OCI-LY1 (cell line): ENCODE measurements around the gene FOXE3.

ENCODE experiments used
- H2AFZ ChIP-seq: fragments of 200-600 bp; sonication (generic), shearing (Covaris generic); 2 replicates; pipeline ENCODE4 v1.6.0; 2014; ENCODE audit warnings: antibody characterized with exemption, mild to moderate bottlenecking, low read length
- H3F3A ChIP-seq: fragments of 200-600 bp; sonication (generic), shearing (Covaris generic); 2 replicates; pipeline ENCODE4 v1.6.0; 2014; ENCODE audit warnings: mild to moderate bottlenecking, antibody characterized with exemption, low read length, moderate library complexity; ENCODE audit not compliant: insufficient read depth
- H3K27ac ChIP-seq: fragments of 200-600 bp; sonication (generic); 2 replicates; pipeline ENCODE4 v1.5.1; 2014; ENCODE audit warnings: low read length, mixed run types, mild to moderate bottlenecking, low read depth; ENCODE audit not compliant: poor library complexity, severe bottlenecking
- H3K27me3 ChIP-seq: fragments of 200-600 bp; sonication (generic); 2 replicates; pipeline ENCODE4 v1.6.0; 2014; ENCODE audit warnings: antibody characterized with exemption, mild to moderate bottlenecking, low read length, moderate library complexity; ENCODE audit not compliant: insufficient read depth
- H3K36me3 ChIP-seq: fragments of 200-600 bp; sonication (generic); 2 replicates; pipeline ENCODE4 v1.6.1; 2014; ENCODE audit warnings: mild to moderate bottlenecking, antibody characterized with exemption, low read length, moderate library complexity, mixed read lengths; ENCODE audit not compliant: insufficient read depth
- H3K4me1 ChIP-seq: fragments of 200-600 bp; sonication (generic); 2 replicates; pipeline ENCODE4 v1.5.1; 2014; ENCODE audit warnings: mild to moderate bottlenecking, low read length, moderate library complexity; ENCODE audit not compliant: insufficient read depth, severe bottlenecking
- H3K4me2 ChIP-seq: fragments of 200-600 bp; sonication (generic), shearing (Covaris generic); 2 replicates; pipeline ENCODE4 v1.6.1; 2014; ENCODE audit warnings: low read length
- H3K4me3 ChIP-seq: fragments of 200-600 bp; sonication (generic); 2 replicates; pipeline ENCODE4 v1.5.1; 2014; ENCODE audit warnings: low read length, low read depth, mild to moderate bottlenecking, mixed read lengths; ENCODE audit not compliant: poor library complexity, severe bottlenecking
- H3K79me2 ChIP-seq: fragments of 200-600 bp; shearing (Covaris generic); 2 replicates; pipeline ENCODE4 v1.6.1; 2016; ENCODE audit warnings: mixed run types, low read length, mixed read lengths; ENCODE audit not compliant: insufficient read depth
- H3K9ac ChIP-seq: fragments of 200-600 bp; sonication (generic), shearing (Covaris generic); 2 replicates; pipeline ENCODE4 v1.6.1; 2014; ENCODE audit warnings: mild to moderate bottlenecking, low read length, mixed read lengths
- H3K9me2 ChIP-seq: fragments of 200-600 bp; sonication (generic), shearing (Covaris generic); 2 replicates; pipeline ENCODE4 v1.6.1; 2014; ENCODE audit warnings: low read depth, mild to moderate bottlenecking, low read length, mixed read lengths
- H3K9me3 ChIP-seq: fragments of 200-600 bp; shearing (Covaris generic); 2 replicates; pipeline ENCODE4 v1.6.1; 2014; ENCODE audit warnings: low read length, mixed read lengths
- H4K20me1 ChIP-seq: fragments of 200-600 bp; sonication (generic), shearing (Covaris generic); 2 replicates; pipeline ENCODE4 v1.6.0; 2016; ENCODE audit warnings: mild to moderate bottlenecking, low read length; ENCODE audit not compliant: insufficient read depth
- EZH2 ChIP-seq: fragments of 200-600 bp; sonication (generic), shearing (Covaris generic); IDR thresholded peaks from 2 replicates; pipeline ENCODE4 v1.8.0; 2017; ENCODE audit warnings: borderline replicate concordance, mixed run types, mild to moderate bottlenecking, antibody characterized with exemption, low read length, moderate library complexity, mixed read lengths
- TF ChIP-seq, protein P1 (sequence below): fragments of 200-600 bp; sonication (generic), shearing (Covaris generic); IDR thresholded peaks from 2 replicates; pipeline ENCODE4 v1.5.1; 2017; ENCODE audit warnings: mild to moderate bottlenecking, antibody characterized with exemption, low read length, moderate library complexity, mixed read lengths

FOXE3 gene

DNA sequence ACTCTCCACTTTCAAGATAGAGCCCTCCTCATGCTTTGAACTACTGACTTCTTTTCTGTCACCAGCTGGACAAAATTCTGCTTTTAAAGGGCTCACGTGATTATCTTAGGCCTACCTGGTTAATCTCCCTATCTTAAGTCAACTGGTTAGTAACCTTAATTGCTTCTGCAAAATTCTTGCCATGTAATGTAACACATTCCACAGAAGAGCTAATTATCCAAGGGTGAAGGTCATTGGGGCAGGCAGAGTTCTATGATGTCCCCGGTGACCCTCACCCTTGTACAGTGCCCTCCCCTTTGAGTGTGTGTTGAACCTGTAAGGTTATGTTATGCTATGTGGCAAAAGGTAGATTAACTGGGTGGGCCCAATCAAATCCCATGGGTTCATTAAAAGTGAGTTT lies 25.2 kb upstream of the FOXE3 start:
- H3K9me3 ChIP-seq = no peaks in the 10 kb centered on the region
- H3K4me2 ChIP-seq = no peak overlapping the region
- H3K27me3 ChIP-seq = no peaks in the 10 kb centered on the region
- no peak overlapping the region for H3K9ac ChIP-seq
- H3K4me3 ChIP-seq = no peak overlapping the region
- H3K36me3 ChIP-seq = no peaks in the 10 kb centered on the region
- no peaks in the 10 kb centered on the region for H3K79me2 ChIP-seq
- TF ChIP-seq, protein P1, sequence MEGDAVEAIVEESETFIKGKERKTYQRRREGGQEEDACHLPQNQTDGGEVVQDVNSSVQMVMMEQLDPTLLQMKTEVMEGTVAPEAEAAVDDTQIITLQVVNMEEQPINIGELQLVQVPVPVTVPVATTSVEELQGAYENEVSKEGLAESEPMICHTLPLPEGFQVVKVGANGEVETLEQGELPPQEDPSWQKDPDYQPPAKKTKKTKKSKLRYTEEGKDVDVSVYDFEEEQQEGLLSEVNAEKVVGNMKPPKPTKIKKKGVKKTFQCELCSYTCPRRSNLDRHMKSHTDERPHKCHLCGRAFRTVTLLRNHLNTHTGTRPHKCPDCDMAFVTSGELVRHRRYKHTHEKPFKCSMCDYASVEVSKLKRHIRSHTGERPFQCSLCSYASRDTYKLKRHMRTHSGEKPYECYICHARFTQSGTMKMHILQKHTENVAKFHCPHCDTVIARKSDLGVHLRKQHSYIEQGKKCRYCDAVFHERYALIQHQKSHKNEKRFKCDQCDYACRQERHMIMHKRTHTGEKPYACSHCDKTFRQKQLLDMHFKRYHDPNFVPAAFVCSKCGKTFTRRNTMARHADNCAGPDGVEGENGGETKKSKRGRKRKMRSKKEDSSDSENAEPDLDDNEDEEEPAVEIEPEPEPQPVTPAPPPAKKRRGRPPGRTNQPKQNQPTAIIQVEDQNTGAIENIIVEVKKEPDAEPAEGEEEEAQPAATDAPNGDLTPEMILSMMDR = no peak
- H2AFZ ChIP-seq = no peak overlapping the region
- no peaks in the 10 kb centered on the region for H4K20me1 ChIP-seq
- H3K4me1 ChIP-seq = no peaks in the 10 kb centered on the region
- no peaks in the 10 kb centered on the region for H3K9me2 ChIP-seq
- H3K27ac ChIP-seq = no peak overlapping the region
- no peaks in the 10 kb centered on the region for H3F3A ChIP-seq

DNA sequence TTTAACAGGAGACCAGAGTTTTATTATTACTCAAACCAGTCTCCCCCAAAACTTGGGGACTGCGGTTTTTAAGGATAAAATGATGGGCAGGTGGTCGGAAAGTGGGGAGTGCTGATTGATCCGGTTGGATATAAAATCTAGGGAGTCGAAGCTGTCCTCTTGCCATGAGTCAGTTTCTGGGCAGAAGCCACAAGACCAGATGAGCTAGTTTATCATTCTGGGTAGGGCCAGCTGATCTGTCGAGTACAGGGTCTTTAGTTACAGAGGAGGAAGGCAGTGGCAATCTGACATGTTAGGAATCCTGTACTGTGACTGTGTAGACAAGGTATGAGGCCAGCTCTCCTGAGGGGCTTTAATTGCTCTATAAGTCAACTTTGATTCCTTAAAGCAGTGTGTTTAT lies 22.9 kb upstream of the FOXE3 start:
- Histone ChIP-seq H2AFZ (no peak overlapping the region), H3K4me3 (no peak overlapping the region), H3K9ac (no peak overlapping the region), H3K9me2 (no peaks in the 10 kb centered on the region), H3K4me1 (no peaks in the 10 kb centered on the region), H4K20me1 (no peaks in the 10 kb centered on the region), H3K79me2 (no peaks in the 10 kb centered on the region), H3K9me3 (no peaks in the 10 kb centered on the region), H3K27me3 (no peaks in the 10 kb centered on the region), H3K4me2 (no peak overlapping the region), H3K27ac (no peak overlapping the region), H3F3A (no peaks in the 10 kb centered on the region), H3K36me3 (no peaks in the 10 kb centered on the region)
- TF ChIP-seq EZH2 = no peak
- TF ChIP-seq, protein P1 = no peak

DNA sequence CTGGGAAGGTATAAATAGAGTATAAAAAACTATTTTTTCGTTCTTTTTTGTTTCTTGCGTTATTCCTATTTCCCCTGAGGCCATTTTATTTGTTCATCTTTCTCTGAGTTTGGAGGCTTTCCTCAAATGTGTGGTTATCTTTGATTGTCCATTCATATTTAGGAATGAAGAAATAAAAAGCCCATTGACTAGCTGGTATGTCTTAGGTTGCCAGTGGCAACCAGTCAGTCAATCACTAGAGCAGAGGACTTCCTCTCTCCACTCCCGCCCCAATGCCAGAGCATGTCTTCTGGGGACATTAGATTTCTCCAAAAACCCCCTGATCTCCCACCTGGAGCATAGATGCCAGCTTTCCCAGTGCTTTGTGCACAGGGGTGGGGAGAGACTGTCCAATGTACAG lies 20.7 kb upstream of the FOXE3 start:
- Histone ChIP-seq H2AFZ (no peak overlapping the region), H3K4me3 (no peak overlapping the region), H3F3A (no peaks in the 10 kb centered on the region), H3K27ac (no peak overlapping the region), H3K9me3 (no peaks in the 10 kb centered on the region), H4K20me1 (no peaks in the 10 kb centered on the region), H3K4me1 (no peaks in the 10 kb centered on the region), H3K4me2 (no peak overlapping the region), H3K9me2 (no peaks in the 10 kb centered on the region), H3K9ac (no peak overlapping the region), H3K79me2 (no peaks in the 10 kb centered on the region), H3K36me3 (no peaks in the 10 kb centered on the region), H3K27me3 (no peaks in the 10 kb centered on the region)
- TF ChIP-seq, protein P1 = no peak
- TF ChIP-seq EZH2 = no peak
